Activated T-cell treated with anti-CD3 and anti-CD28 coated beads, Interleukin-2, amount 50 U/mL, for 1 hour (primary cell): Measurements from ENCODE around the gene C2orf80.
"Not testable (repeated sequence)": the region's sequence is repeated elsewhere in the genome, so short reads cannot be mapped to it uniquely, and the experiment has no call there.

Experiments
- DNase-seq: peaks from one replicate; pipeline ENCODE4 v3.0.0-alpha.2; 2020

The C2orf80 gene

GRCh38 chr2:208189810-208190503, at the start of gene C2orf80:
Gene C2orf80 (minus strand): TSS chr2:208190030. CDS start chr2:208186986, 3,044 bp downstream.
- no peak for DNase-seq

- DNase-seq: no peak
Observed at GRCh38 chr2:208235860-208236259, 46.0 kb upstream of the C2orf80 start.

- DNase-seq: no peak
Observed at GRCh38 chr2:208234786-208235185, 45.0 kb upstream of the C2orf80 start.

GRCh38 chr2:208228476-208228875, 38.6 kb upstream of the C2orf80 start:
- no peak for DNase-seq

- no peak for DNase-seq
Observed at GRCh38 chr2:208227581-208228232, 37.9 kb upstream of the C2orf80 start.

- DNase-seq: no peak
Observed at GRCh38 chr2:208224802-208225201, 35.0 kb upstream of the C2orf80 start.

GRCh38 chr2:208222351-208222750, 32.5 kb upstream of the C2orf80 start:
- no peak for DNase-seq

GRCh38 chr2:208221873-208222272, 32.0 kb upstream of the C2orf80 start:
- DNase-seq: not testable (repeated sequence)

GRCh38 chr2:208210688-208211451, 21.0 kb upstream of the C2orf80 start:
- no peak for DNase-seq

- no peak for DNase-seq
Observed at GRCh38 chr2:208208335-208209085, 18.7 kb upstream of the C2orf80 start.

- DNase-seq: no peak
Observed at GRCh38 chr2:208207769-208208168, 17.9 kb upstream of the C2orf80 start.

- DNase-seq: no peak
Observed at GRCh38 chr2:208204166-208204565, 14.3 kb upstream of the C2orf80 start.

GRCh38 chr2:208195531-208195930, 5.7 kb upstream of the C2orf80 start:
- no peak for DNase-seq

GRCh38 chr2:208192611-208193236, 2.9 kb upstream of the C2orf80 start:
- no peak for DNase-seq

- DNase-seq: no peak
Observed at GRCh38 chr2:208189069-208189809, 591 bp downstream of the C2orf80 start.

GRCh38 chr2:208186893-208187292, 2.9 kb downstream of the C2orf80 start:
- no peak for DNase-seq

- DNase-seq: no peak
Observed at GRCh38 chr2:208186465-208186864, 3.4 kb downstream of the C2orf80 start.

GRCh38 chr2:208183972-208184705, 5.7 kb downstream of the C2orf80 start:
- DNase-seq: no peak

GRCh38 chr2:208183526-208183925, 6.3 kb downstream of the C2orf80 start:
- no peak for DNase-seq

- no peak for DNase-seq
Observed at GRCh38 chr2:208182835-208183234, 7.0 kb downstream of the C2orf80 start.

GRCh38 chr2:208179028-208179609, 10.7 kb downstream of the C2orf80 start:
- DNase-seq: no peak
